Smooth muscle cell of the brain vasculature (primary cell): ENCODE results near the gene FAS.

Source experiments
- DNase-seq: peaks from one replicate; pipeline ENCODE4 v3.0.0-alpha.2; 2012; ENCODE audit warnings: low read depth, low spot score

Gene FAS

GRCh38 chr10:89035461-89035860 is 44.9 kb downstream of the FAS start:
- DNase-seq = no peak

GRCh38 chr10:89037096-89037495 is 46.5 kb downstream of the FAS start:
- no peak for DNase-seq

GRCh38 chr10:89042562-89042961 is 52.0 kb downstream of the FAS start:
- DNase-seq = no peak

GRCh38 chr10:89043052-89043451 is 52.5 kb downstream of the FAS start:
- DNase-seq = no peak

- no peak for DNase-seq
Observed at GRCh38 chr10:89047397-89047796, 56.8 kb downstream of the FAS start.

- DNase-seq = no peak
Observed at GRCh38 chr10:89051593-89051992, 61.0 kb downstream of the FAS start.

GRCh38 chr10:89053555-89053954 is 63.0 kb downstream of the FAS start:
- no peak for DNase-seq

- no peak for DNase-seq
Observed at GRCh38 chr10:89055159-89055558, 64.6 kb downstream of the FAS start.

- no peak for DNase-seq
Observed at GRCh38 chr10:89062861-89063260, 72.3 kb downstream of the FAS start.

- no peak for DNase-seq
Observed at GRCh38 chr10:89063465-89063864, 72.9 kb downstream of the FAS start.

- no peak for DNase-seq
Observed at GRCh38 chr10:89064748-89065147, 74.2 kb downstream of the FAS start.
